AG08396 (cell line): ENCODE data around the gene AGPS.

Source experiments
- DNase-seq: peaks from one replicate; pipeline ENCODE4 v3.0.0; 2012; ENCODE audit warnings: low spot score, mixed read lengths

The AGPS gene

DNA sequence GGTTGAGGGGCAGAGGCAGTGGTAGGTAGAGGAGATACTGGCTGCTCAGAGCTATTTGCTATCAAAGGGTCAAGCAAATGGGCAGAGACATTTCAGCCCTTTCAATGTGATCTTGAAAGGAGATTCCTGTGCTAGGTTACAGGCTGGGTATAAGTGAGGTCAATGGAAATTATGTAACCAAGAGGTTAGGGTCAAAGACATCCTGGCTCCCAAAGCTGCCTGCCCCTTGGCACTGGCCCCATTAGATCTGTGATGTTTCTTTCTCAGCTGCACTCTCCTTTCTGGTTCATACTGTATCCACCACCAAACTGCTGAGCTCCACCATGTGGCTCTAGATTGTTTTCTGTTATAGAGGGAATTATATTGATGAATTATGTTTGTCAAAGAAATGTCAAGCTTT lies 200.4 kb downstream of the AGPS start:
- DNase-seq: no peak

DNA sequence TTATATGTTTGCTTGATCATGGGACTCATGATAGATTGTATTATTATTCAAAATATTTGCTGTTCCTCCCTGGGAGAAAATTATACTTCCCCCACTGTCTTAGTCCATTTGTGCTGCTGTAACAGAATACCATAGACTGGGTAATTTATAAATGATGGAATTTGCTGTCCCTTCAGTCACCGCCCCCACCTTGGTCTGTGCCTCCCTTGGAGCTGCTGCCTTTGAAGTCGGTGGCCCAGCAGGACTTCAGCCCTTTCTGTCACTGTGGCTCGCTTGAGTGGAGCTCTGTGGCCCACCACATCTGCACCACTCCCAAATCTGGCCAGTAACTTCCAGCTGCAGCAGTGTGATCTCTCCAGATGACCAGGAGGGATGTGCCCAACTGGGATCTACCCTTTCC lies 200.8 kb downstream of the AGPS start:
- no peak for DNase-seq
